ENCODE results near the gene ELFN1. TPM values are rescaled to one million over a fixed set of nuclear protein-coding genes. Genes with fewer than 3 reads are reported as not detected.

Gene ELFN1
- total and polyA plus RNA-seq, 9 of the 15 experiments (the other 6 are each of a cell fraction or from before 2014, with no cell fraction given) = 0.04 to 0.64 (median 0.18) TPM; not detected in 2

DNA sequence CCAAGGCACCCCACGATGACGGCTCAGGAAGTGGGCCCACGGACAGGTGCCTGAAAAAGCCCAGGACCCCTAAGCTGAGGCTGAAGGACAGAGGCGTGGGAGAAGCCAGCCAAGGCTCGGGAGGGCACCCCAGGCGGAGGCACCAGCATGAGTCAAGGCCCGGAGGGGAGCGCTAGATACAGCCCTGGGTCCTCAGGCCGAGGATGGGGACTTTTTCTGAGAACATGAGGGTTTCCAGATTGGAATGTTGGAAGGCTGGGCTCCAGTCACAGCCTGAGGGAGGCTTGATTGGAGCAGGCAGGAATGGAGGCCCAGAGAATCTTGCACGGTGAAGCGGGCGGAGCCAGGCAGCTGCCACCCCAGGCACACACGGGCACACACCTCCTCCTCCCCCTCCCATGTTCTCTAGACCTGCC lies 19.0 kb upstream of the ELFN1 start:
- Histone ChIP-seq H3K9me1 (ENCODE audit: control insufficient read depth, insufficient read depth, low read length) (no peaks in the 10 kb centered on the region), H3K4me1 (replicated peaks in 1 of 2; ENCODE audit: control insufficient read depth in 2 of 2, insufficient read depth in 2 of 2, low read length in 2 of 2) (peaks cover 13 to 51% of the 10 kb centered on the region in 2 experiments; a peak in 4 of 5 replicates), H3K27ac (ENCODE audit: extremely low read depth, low read depth, low read length) (no peak overlapping the region), H3K9me3 (replicated peaks; ENCODE audit: control insufficient read depth, insufficient read depth, low read depth, low read length) (no peaks in the 10 kb centered on the region), H3K27me3 (ENCODE audit: control insufficient read depth in 2 of 2, insufficient read depth in 2 of 2, low read length in 2 of 2) (peaks cover 12 to 54% of the 10 kb centered on the region in 2 experiments; a peak in 4 of 5 replicates), H3K79me2 (ENCODE audit: control insufficient read depth, insufficient read depth, low read length) (no peaks in the 10 kb centered on the region), H3K4me2 (ENCODE audit: insufficient read depth, low read length) (no peak overlapping the region), H4K20me1 (replicated peaks; ENCODE audit: control insufficient read depth, insufficient read depth, low read length) (0 out of 2 replicates have a peak, but pooled peaks cover 7% of the 10 kb centered on the region), H3K4me3 (no peak overlapping the region), H2AFZ (ENCODE audit: low read depth, low read length) (no peak overlapping the region), H3K9ac (ENCODE audit: insufficient read depth in 1 of 2, low read depth in 2 of 2, low read length in 2 of 2) (no peak overlapping the region), H3K36me3 (ENCODE audit: control insufficient read depth, insufficient read depth, low read length) (no peaks in the 10 kb centered on the region)
- ChIA-PET CTCF (ENCODE audit: low intra/inter-chr PET ratio) (no interaction called here), POLR2A (no interaction called here)
- ATAC-seq (no peak), FAIRE-seq (no peak), DNase-seq (ENCODE audit: extremely low read depth in 1 of 4, low spot score in 3 of 4) (no peak)
- in situ Hi-C loops (cut with MboI) (no loop called here), intact Hi-C loops (cut with micrococcal nuclease) (no loop called here)
- whole genome bisulfite sequencing (ENCODE audit: insufficient coverage, low coverage, missing lambda C conversion rate) = 18% methylated on average over 12 of the region's 13 CpGs
- BruUV-seq (replicated peaks) = no TSS peak
- TF ChIP-seq ZNF561 (CRISPR knock-in tag; conservative IDR thresholded peaks at IDR 0.05) (no peak), ZNF184 (CRISPR knock-in tag; IDR thresholded peaks at IDR 0.05) (no peak), ZNF589 (CRISPR knock-in tag; IDR thresholded peaks at IDR 0.05; ENCODE audit: low read depth) (no peak), SMARCC2 (IDR thresholded peaks at IDR 0.05; ENCODE audit: low read depth) (no peak), PCBP1 (IDR thresholded peaks at IDR 0.05; ENCODE audit: low read depth, low read length, poor library complexity, severe bottlenecking) (no peak), ZFPM2 (CRISPR knock-in tag; IDR thresholded peaks at IDR 0.05) (no peak), ARNT (IDR thresholded peaks at IDR 0.05) (no peak), RBM22 (IDR thresholded peaks at IDR 0.05; ENCODE audit: low read depth, low read length, poor library complexity, severe bottlenecking) (no peak), ZNF764 (CRISPR knock-in tag; IDR thresholded peaks at IDR 0.05; ENCODE audit: low read depth) (no peak)
